Measurements from ENCODE around the gene ZCWPW2. TPM values are rescaled to one million over a fixed set of nuclear protein-coding genes. Genes with fewer than 3 reads are reported as not detected.

The ZCWPW2 gene
- total RNA-seq, 1 donor from 2014 or later: 0.96 TPM

Other genes starting within 250 kb of the ZCWPW2 start
- gene CMC1, start 107.1 kb upstream of the ZCWPW2 start, total RNA-seq: 17.8 TPM
- 84.6 TPM for gene AZI2, start 103 bp downstream of the ZCWPW2 start, total RNA-seq